ENCODE data around the gene CABP7.

GRCh38 chr22:29767171-29768051 lies 47.6 kb downstream of the CABP7 start, which contains the start of gene UQCR10:
- TF ChIP-seq CTCF (IDR thresholded peaks at IDR 0.05) (no peak), POLR2A (IDR thresholded peaks at IDR 0.05) (peak in 3 of 4 donors; percentile 43 to 66 (median 47))

All from upper lobe of left lung (tissue), 4 donors.